CD14-positive monocyte (primary cell): ENCODE measurements around the gene PTPRC. TPM values are rescaled to one million over a fixed set of nuclear protein-coding genes. Genes with fewer than 3 reads are reported as not detected.

Experiments used
- DNase-seq, 3 donors: peaks; one replicate each; pipeline ENCODE4 v3.0.0-alpha.2; 2011 to 2022
- H2AFZ ChIP-seq: 2 replicates; pipeline ENCODE4 v1.6.0; 2012; ENCODE audit warnings: mild to moderate bottlenecking, low read depth, low read length, inconsistent platforms; ENCODE audit not compliant: insufficient read depth, poor library complexity, severe bottlenecking
- H3K27ac ChIP-seq, 2 donors: 1 replicate in 1 of 2; 2 replicates in 1 of 2; pipeline ENCODE4 v1.5.1; 2012 to 2013; ENCODE audit warnings: low read length in 2 of 2, control low read depth in 1 of 2, inconsistent platforms in 1 of 2, low read depth in 1 of 2, mild to moderate bottlenecking in 1 of 2
- H3K27me3 ChIP-seq, 2 donors: one replicate each; pipeline versions ENCODE4 v1.6.0 to v1.6.1; 2011 to 2013; ENCODE audit warnings: low read length in 2 of 2; ENCODE audit not compliant: control insufficient read depth in 2 of 2, insufficient read depth in 2 of 2
- H3K36me3 ChIP-seq, 2 donors: replicated peaks in 1 of 2; 1 replicate in 1 of 2; 2 replicates in 1 of 2; pipeline versions ENCODE4 v1.5.1 to v1.6.1; 2012 to 2013; ENCODE audit warnings: low read length in 2 of 2, control low read depth in 1 of 2, inconsistent platforms in 1 of 2, mild to moderate bottlenecking in 1 of 2; ENCODE audit not compliant: insufficient read depth in 2 of 2, control insufficient read depth in 1 of 2
- H3K4me1 ChIP-seq, 2 donors: 1 replicate in 1 of 2; 2 replicates in 1 of 2; pipeline versions ENCODE4 v1.5.1 to v1.6.1; 2012 to 2013; ENCODE audit warnings: low read length in 2 of 2, control low read depth in 1 of 2, inconsistent platforms in 1 of 2, mild to moderate bottlenecking in 1 of 2, moderate library complexity in 1 of 2; ENCODE audit not compliant: insufficient read depth in 2 of 2, control insufficient read depth in 1 of 2
- H3K4me2 ChIP-seq: replicated peaks from 2 replicates; pipeline ENCODE3; 2012; ENCODE audit warnings: low read length, moderate library complexity, mild to moderate bottlenecking; ENCODE audit not compliant: poor library complexity, severe bottlenecking; ENCODE audit errors: extremely low read depth
- H3K4me3 ChIP-seq, 3 experiments: fragments of 200-600 bp in 1 of 3; sonication (generic) in 1 of 3; replicated peaks in 1 of 3; 1 replicate in 2 of 3; 2 replicates in 1 of 3; pipeline ENCODE4 v1.5.1; 2011 to 2013; ENCODE audit warnings: low read length in 3 of 3, mild to moderate bottlenecking in 3 of 3, control low read depth in 2 of 3, low read depth in 2 of 3, inconsistent platforms in 1 of 3, moderate library complexity in 1 of 3
- H3K79me2 ChIP-seq: 2 replicates; pipeline ENCODE4 v1.6.0; 2012; ENCODE audit warnings: mild to moderate bottlenecking, control low read depth, inconsistent platforms, low read length, moderate library complexity; ENCODE audit not compliant: insufficient read depth
- H3K9ac ChIP-seq: 2 replicates; pipeline ENCODE4 v1.6.0; 2017; ENCODE audit warnings: low read length, mild to moderate bottlenecking; ENCODE audit not compliant: insufficient read depth, poor library complexity, severe bottlenecking
- H3K9me3 ChIP-seq, 2 donors: replicated peaks in 1 of 2; 1 replicate in 1 of 2; 2 replicates in 1 of 2; pipeline versions ENCODE4 v1.5.1 to v1.6.1; 2012 to 2013; ENCODE audit warnings: low read length in 2 of 2, control low read depth in 1 of 2; ENCODE audit not compliant: control insufficient read depth in 1 of 2, insufficient read depth in 1 of 2
- H4K20me1 ChIP-seq: 2 replicates; pipeline ENCODE4 v1.6.0; 2012; ENCODE audit warnings: mild to moderate bottlenecking, low read length, control low read depth, moderate library complexity; ENCODE audit not compliant: insufficient read depth
- H3K27ac Mint-ChIP-seq, 7 donors: one replicate each; pipeline ENCODE4 v1.8.0; 2020; ENCODE audit warnings: mild to moderate bottlenecking in 7 of 7, mixed read lengths in 7 of 7, moderate library complexity in 6 of 7, inconsistent platforms in 2 of 7
- H3K27me3 Mint-ChIP-seq, 3 donors: one replicate each; pipeline ENCODE4 v1.8.0; 2021 to 2022; ENCODE audit warnings: low read depth in 3 of 3, mild to moderate bottlenecking in 3 of 3, mixed read lengths in 3 of 3, moderate library complexity in 3 of 3, inconsistent platforms in 1 of 3
- H3K36me3 Mint-ChIP-seq, 2 donors: one replicate each; pipeline ENCODE4 v1.8.0; 2020; ENCODE audit warnings: mixed read lengths in 2 of 2, inconsistent platforms in 1 of 2, mild to moderate bottlenecking in 1 of 2
- H3K4me1 Mint-ChIP-seq: one replicate; pipeline ENCODE4 v1.8.0; 2020; ENCODE audit warnings: mild to moderate bottlenecking, mixed read lengths
- H3K4me3 Mint-ChIP-seq, 2 donors: one replicate each; pipeline ENCODE4 v1.8.0; 2020; ENCODE audit warnings: mild to moderate bottlenecking in 2 of 2, mixed read lengths in 2 of 2, moderate library complexity in 1 of 2
- H3K9me3 Mint-ChIP-seq, 7 donors: one replicate each; pipeline ENCODE4 v1.8.0; 2020 to 2022; ENCODE audit warnings: mixed read lengths in 7 of 7, mild to moderate bottlenecking in 6 of 7, moderate library complexity in 6 of 7, inconsistent platforms in 2 of 7
- CTCF ChIP-seq: fragments of 200-600 bp; IDR thresholded peaks from one replicate; pipeline ENCODE4 v1.8.0; 2022; ENCODE audit warnings: antibody characterized with exemption, mild to moderate bottlenecking
- WGBS: methylation state at CpG from one replicate; pipeline ENCODE4 v1.1.5; 2013; ENCODE audit warnings: missing lambda C conversion rate; ENCODE audit not compliant: insufficient coverage; 5-methylcytosine and 5-hydroxymethylcytosine counted together
- intact Hi-C, 2 donors: fragments of 100-400 bp; cut with micrococcal nuclease; formaldehyde crosslinking; loops; one replicate each; pipeline versions ENCODE4 v1.15.0 to v1.15.1; 2023
- polyA plus RNA-seq, 3 donors: library from polyadenylated mRNA; depleted of rRNA in 1 of 3; unstranded in 2 of 3; stranded (reverse) in 1 of 3; fragments of 300-500 nt in 2 of 3; fragments of >200 nt in 1 of 3; fragmentation: Illumina TruSeq in 2 of 3; gene quantifications; 1 replicate in 2 of 3; 2 replicates in 1 of 3; pipeline ENCODE4 v1.2.3, GENCODE V29; 2012 to 2021

PTPRC gene
- polyA plus RNA-seq, 3 donors: 410 to 992 (median 667) TPM

- intact Hi-C loops: no loop called here
These were observed 55.7 kb downstream of the PTPRC start for GRCh38 chr1:198694542-198694941.

DNA sequence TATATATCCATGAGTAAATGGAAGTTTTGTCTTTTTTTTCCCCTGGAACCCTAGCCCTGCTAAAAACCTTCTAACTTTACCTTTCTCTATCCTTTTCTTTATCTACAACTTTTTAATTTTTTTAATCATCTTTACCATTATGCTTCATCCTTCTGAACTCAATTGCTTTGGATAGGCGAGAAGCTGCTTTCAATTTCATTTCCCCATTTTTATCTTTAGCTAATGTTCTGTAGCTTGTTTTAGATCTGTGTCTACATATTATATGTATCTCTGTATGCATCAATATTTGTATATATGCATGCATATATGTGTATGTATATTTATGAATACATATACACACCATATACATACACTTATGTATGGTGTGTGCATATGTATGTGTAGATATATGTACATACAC lies 57.4 kb downstream of the PTPRC start:
- peaks cover 93% of the 10 kb centered on the region for H3K79me2 ChIP-seq
- peaks cover 74 to 83% of the 10 kb centered on the region in 2 donors for H3K36me3 ChIP-seq
- H3K4me3 ChIP-seq: no peak overlapping the region
- peaks cover 97% of the 10 kb centered on the region for H4K20me1 ChIP-seq
- no peak for TF ChIP-seq CTCF
- no peaks in the 10 kb centered on the region for H3K27me3 ChIP-seq
- H3K9me3 ChIP-seq: no peaks in the 10 kb centered on the region
- peak overlapping the region in 1 of 2 donors; percentile 61 for H3K27ac ChIP-seq
- Mint-ChIP-seq H3K4me3 (peak overlapping the region; percentile 28 to 52), H3K36me3 (peaks cover 69 to 74% of the 10 kb centered on the region in 2 donors), H3K27ac (peak overlapping the region; percentile 12 to 91 (median 64)), H3K27me3 (peaks cover 0 to 3% (median 0%) of the 10 kb centered on the region in 3 donors), H3K4me1 (peaks cover 47% of the 10 kb centered on the region), H3K9me3 (no peaks in the 10 kb centered on the region)
- WGBS: no CpG with 5 or more reads among the region's 1 CpG
- H3K9ac ChIP-seq: no peak overlapping the region
- intact Hi-C loops: no loop called here
- peak in 1 of 3 donors; percentile 39 for DNase-seq
- H3K4me2 ChIP-seq: peak overlapping the region; percentile 12
- no peak overlapping the region for H2AFZ ChIP-seq
- peaks cover 11 to 21% of the 10 kb centered on the region in 2 donors for H3K4me1 ChIP-seq

More at GRCh38 chr1:198694542-198694941, 55.7 kb downstream of the PTPRC start:
- Mint-ChIP-seq H3K36me3 (peaks cover 58 to 66% of the 10 kb centered on the region in 2 donors), H3K27ac (peak overlapping the region in 4 of 7 donors; percentile 43 to 88 (median 56)), H3K4me3 (no peak overlapping the region), H3K4me1 (peaks cover 53% of the 10 kb centered on the region), H3K27me3 (no peaks in the 10 kb centered on the region), H3K9me3 (no peaks in the 10 kb centered on the region)
- Histone ChIP-seq H3K27me3 (no peaks in the 10 kb centered on the region), H3K4me2 (no peak overlapping the region), H4K20me1 (peaks cover 97% of the 10 kb centered on the region), H3K79me2 (peaks cover 93% of the 10 kb centered on the region), H3K36me3 (peaks cover 58 to 79% of the 10 kb centered on the region in 2 donors), H3K9ac (no peak overlapping the region), H3K27ac (peak overlapping the region in 1 of 2 donors; percentile 67), H3K9me3 (no peaks in the 10 kb centered on the region), H3K4me1 (peaks cover 11 to 21% of the 10 kb centered on the region in 2 donors), H3K4me3 (no peak overlapping the region), H2AFZ (no peak overlapping the region)
- no CpG with 5 or more reads among the region's 1 CpG for WGBS
- no peak for DNase-seq
- TF ChIP-seq CTCF: no peak
